HG03066 (cell line): ENCODE data around the gene TNFRSF6B.

Experiments
- ATAC-seq: cut with Tn5 transposase; IDR thresholded peaks from one replicate; pipeline ENCODE4 v1.9.1; 2021; ENCODE audit warnings: low read depth; ENCODE audit not compliant: unreplicated experiment

TNFRSF6B gene

DNA sequence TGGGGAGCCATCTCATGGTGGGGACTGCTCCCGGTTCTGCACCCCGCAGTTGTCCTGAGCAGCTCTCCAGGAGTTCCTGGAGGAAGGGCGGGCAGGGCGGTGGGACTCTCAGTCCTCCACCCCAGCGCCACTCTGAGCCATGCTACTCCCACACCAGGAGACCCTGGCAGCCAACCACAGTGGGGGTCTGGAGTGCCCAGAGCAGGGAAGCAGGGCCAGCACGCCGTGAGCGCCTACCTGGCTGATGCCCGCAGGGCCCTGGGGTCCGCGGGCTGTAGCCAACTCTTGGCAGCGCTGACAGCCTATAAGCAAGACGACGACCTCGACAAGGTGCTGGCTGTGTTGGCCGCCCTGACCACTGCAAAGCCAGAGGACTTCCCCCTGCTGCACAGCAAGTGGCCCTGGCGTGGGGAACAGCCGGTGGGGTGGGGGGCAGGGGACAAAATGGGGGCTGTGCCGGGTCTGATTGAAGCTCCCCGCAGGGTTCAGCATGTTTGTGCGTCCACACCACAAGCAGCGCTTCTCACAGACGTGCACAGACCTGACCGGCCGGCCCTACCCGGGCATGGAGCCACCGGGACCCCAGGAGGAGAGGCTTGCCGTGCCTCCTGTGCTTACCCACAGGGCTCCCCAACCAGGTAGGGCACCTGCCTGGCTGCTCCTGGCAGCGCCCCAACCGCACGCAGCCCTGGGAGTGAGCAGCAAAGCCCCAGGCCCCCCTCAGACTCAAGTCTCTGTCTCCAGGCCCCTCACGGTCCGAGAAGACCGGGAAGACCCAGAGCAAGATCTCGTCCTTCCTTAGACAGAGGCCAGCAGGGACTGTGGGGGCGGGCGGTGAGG, 1.6 kb upstream of the TNFRSF6B start:
- ATAC-seq: no peak

DNA sequence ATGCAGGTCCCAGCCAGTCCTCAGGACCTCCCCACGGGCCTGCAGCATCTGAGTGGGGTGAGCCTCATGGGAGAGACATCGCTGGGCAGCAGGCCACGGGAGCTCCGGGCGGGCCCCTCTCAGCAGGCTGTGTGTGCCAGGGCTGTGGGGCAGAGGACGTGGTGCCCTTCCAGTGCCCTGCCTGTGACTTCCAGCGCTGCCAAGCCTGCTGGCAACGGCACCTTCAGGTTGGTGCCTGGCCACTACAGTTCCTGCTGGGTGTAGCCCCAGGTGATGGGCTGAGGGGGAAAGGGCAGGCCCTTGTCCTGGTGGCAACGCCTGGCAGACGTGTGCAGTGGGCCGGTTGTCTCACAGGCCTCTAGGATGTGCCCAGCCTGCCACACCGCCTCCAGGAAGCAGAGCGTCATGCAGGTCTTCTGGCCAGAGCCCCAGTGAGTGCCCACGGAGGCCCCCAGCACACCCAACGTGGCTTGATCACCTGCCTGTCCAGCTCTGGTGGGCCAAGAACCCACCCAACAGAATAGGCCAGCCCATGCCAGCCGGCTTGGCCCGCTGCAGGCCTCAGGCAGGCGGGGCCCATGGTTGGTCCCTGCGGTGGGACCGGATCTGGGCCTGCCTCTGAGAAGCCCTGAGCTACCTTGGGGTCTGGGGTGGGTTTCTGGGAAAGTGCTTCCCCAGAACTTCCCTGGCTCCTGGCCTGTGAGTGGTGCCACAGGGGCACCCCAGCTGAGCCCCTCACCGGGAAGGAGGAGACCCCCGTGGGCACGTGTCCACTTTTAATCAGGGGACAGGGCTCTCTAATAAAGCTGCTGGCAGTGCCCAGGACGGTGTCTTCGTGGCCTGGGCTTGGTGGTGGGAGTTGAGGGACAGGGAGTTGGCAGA, 787 bp upstream of the TNFRSF6B start:
- no peak for ATAC-seq

DNA sequence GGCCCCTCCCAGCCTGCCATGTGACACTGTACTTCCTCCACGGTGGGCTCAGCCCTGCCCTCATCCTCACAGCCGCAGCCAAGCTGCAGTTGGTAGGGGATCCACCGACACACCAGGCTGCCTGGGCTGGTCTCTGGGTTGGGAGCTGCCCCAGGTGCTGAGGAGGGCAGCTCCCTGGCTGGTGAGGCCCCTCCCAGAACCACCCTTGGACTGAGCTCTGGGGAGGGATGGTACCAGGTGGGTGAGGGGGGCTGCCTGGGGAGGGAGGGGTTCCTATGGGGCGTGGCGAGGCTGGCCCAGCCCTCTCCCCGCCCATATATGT, 185 bp upstream of the TNFRSF6B start:
- ATAC-seq: no peak

DNA sequence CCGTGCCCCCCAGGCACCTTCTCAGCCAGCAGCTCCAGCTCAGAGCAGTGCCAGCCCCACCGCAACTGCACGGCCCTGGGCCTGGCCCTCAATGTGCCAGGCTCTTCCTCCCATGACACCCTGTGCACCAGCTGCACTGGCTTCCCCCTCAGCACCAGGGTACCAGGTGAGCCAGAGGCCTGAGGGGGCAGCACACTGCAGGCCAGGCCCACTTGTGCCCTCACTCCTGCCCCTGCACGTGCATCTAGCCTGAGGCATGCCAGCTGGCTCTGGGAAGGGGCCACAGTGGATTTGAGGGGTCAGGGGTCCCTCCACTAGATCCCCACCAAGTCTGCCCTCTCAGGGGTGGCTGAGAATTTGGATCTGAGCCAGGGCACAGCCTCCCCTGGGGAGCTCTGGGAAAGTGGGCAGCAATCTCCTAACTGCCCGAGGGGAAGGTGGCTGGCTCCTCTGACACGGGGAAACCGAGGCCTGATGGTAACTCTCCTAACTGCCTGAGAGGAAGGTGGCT, 960 bp downstream of the TNFRSF6B start:
- ATAC-seq: no peak

DNA sequence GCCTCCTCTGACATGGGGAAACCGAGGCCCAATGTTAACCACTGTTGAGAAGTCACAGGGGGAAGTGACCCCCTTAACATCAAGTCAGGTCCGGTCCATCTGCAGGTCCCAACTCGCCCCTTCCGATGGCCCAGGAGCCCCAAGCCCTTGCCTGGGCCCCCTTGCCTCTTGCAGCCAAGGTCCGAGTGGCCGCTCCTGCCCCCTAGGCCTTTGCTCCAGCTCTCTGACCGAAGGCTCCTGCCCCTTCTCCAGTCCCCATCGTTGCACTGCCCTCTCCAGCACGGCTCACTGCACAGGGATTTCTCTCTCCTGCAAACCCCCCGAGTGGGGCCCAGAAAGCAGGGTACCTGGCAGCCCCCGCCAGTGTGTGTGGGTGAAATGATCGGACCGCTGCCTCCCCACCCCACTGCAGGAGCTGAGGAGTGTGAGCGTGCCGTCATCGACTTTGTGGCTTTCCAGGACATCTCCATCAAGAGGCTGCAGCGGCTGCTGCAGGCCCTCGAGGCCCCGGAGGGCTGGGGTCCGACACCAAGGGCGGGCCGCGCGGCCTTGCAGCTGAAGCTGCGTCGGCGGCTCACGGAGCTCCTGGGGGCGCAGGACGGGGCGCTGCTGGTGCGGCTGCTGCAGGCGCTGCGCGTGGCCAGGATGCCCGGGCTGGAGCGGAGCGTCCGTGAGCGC, 1.6 kb downstream of the TNFRSF6B start:
- no peak for ATAC-seq

DNA sequence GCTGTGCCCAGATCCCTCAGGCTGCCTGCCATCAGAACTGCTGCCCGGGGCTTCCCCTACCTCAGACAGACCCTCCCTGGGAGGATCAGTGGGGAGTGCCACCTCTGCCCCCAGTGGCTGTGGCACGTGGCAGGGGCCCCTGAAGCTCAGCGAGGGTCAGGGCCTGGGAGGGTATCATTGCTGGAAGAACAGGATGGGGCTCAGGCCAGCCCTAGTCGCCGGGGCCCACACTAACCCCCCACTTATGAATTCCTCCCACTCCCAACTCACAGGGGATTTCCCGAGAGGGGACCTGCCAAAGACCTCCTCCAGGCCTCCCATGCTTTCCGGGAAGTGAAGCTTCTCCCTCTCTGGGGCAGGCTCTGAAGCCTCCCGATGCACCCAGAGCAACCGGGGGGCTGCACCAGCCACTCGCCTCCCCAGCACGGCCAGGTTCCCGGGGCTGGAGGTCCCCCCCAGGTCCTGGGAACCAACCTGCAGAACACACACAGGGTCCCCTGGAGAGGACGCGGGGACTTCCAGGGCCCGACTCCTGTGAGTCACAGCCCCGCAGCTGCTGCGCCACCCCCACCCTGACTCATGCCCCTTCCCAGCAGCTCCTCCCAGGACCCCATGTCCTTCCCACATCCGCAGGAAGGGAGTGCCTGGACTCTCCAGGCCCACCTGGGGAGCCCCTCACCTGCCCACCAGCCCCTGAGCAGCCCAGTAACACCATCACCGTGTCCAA, 2.5 kb downstream of the TNFRSF6B start:
- no peak for ATAC-seq

DNA sequence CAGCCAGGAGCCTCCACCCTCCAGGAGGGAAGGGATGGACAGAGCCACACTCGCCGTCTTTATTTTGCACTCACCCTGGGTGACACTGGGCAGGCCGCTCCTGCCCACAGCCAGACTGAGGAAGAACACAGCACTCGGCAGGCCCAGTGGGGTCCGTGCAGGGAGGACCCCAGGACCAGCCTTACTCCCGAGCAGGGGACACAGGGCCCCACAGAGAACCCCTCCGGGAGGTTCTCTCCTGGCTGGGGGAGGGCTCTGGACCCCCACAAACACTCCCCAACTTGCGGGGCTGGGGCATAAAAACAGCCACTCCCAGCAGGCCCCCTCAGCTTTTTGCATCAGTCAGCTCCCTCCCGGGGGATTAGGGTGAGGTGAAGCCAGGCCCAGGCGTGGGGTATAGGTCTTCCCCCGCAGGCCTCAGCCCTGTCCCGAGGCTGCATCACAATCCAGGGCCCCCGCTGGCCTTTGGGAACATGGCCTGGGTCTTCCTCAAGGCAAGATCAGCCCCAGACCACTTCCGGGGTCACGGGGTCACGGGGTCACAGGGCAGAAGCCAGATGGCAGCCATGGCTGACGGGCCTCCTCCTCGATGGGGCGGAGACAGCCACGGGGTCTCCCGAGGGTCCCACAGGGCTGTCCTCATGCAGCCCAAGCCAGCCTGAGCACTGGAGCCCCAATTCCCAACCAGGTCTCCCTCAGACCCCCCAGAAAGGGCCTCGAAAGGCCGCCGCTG, 3.2 kb downstream of the TNFRSF6B start:
- no peak for ATAC-seq

DNA sequence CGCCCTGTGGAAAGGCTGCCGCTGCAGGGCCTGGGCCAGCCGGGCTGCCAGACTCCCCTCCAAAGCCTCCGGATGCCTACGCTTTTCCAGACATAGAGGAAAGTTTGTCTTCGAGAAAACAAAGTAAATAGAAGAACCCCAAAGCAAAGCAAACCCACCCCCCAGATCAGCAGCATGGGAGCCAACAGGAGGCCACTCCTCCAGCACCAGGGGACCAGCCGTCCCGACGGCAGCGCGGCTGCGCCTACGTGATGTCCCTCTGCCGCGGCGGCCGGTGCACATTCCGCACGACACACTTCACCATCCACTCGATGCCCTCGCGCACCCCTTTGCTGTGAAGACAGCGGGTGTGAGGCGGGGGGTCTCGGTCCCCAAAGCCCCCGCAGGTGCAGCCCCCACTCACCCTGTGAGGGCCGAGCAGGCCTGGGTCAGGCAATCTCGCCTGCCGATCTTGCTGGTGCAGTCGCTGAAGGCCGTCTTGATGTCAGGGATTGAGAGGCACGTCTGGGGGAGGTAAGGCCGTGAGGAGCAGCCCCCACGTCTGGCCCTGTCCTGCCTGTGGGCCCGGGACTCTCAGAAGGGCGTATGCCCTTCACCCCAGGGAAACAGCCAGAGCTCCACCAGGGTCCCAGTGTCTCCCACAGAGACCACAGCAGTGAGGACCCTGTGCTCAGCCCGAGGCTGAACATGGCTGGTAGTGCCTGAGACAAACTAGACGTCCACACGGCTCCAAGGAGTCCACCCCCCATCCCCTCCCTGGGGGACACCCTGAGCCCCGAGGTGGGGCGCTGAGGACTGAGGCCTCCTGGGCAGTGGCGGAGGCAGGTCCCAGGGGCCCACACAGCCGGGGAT, 4.0 kb downstream of the TNFRSF6B start:
- ATAC-seq: no peak

DNA sequence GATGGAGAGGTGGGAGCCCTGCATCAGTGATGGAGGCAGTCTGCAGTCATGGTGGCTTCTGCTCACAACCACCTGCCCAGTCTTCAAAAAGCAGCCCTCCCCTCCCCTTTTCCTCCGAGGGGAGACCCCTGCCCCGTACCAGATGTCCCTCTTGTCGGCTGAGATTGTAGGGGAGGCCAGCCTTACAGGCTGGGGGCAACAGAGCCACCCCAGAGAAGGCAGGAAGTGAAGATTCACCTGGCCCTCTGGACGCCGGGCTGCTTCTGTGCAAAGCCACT, 4.5 kb downstream of the TNFRSF6B start:
- no peak for ATAC-seq

DNA sequence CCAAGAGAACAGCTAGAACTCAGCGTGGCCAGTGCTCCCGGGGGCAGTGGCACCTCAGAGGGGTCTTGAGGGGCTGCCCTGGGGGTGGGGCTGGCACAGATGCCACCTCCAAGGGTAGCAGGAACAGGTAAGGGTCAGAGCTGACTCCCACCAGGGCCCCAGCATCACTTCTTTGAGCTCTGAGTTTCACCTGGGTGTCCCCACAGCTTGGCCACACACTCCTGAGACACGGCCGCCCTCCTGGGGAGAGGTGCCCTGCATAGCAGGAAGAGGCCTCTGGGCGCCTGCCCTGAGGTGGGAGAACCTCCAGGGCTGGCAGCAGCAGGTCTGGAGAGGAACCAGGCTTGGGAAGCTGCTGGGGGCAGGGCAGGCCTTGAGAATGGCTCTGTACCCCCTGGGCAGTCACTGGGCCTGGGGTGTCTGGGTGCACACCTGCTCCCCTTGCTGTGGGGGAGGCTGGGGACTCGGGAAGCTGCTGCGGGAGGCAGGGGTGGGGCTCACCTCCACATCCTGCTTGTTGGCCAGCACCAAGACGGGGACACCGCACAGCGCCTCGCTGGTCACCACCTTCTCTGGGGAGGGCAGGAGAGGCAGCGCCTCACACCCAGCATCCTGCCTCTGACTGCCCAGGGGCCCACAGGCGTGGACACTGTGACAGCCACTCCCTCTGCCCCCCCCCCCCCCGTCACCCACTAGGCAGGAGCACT, 5.0 kb downstream of the TNFRSF6B start:
- no peak for ATAC-seq

DNA sequence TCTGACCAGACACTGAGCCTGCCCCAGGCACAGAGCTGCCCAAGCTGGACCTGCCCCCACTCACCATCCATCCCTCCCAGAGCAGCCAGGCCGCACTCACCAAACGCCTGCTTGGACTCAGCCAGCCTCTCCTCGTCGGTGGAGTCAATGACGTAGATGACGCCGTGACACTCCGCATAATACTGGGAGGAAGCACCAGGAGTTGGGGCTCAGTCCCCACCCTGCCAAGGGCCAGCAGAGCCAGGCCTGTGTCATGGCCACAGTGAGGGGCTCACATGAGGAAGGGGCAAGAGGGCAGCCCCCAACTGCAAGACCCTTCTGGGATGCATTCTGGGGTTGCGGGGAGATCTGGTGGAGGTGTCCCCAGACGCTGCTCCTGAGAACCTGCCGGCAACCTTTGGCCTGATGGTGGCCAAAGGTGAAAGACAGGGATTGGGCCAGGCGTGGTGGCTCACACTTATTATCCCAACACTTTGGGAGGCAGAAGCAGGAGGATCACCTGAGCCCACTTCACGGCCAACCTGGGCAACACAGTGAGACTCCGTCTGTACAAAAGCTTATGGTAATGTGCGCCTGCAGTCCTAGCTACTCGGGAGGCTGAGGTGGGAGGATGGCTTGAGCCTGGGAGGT, 5.7 kb downstream of the TNFRSF6B start:
- no peak for ATAC-seq

DNA sequence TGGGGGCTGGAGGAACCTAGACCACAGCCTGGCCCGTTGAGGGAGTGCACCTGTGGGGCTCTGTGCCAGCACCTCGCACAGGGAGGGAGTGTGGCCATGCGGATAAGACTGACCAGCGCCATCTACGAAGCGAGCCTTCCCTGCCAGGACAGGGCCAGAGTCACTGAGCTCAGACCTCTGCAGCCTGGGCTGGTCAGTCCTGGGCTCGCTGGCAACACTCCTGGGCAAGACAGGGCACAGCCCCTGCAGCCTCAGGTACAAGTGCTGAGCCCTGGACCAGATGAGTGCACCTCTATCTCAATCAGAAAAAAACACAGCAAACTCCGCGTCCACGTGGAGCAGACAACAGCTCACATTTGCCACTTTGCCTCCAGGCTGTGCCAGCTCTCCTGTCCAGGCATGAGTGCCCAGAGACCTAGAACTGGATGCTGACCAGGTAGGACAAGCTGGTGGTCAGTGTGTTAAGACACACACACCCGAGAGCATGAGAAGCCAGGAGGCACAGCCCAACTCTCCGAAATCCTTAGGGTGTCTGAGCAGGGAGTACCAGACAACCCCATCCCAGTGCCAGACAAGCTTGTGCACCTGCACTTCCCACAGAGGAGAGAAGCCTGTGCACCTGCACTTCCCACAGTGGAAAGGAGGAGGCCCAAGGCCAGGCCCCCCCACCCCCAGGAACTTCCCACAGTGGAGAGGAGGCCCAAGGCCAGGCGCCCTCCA, 6.5 kb downstream of the TNFRSF6B start:
- no peak for ATAC-seq

DNA sequence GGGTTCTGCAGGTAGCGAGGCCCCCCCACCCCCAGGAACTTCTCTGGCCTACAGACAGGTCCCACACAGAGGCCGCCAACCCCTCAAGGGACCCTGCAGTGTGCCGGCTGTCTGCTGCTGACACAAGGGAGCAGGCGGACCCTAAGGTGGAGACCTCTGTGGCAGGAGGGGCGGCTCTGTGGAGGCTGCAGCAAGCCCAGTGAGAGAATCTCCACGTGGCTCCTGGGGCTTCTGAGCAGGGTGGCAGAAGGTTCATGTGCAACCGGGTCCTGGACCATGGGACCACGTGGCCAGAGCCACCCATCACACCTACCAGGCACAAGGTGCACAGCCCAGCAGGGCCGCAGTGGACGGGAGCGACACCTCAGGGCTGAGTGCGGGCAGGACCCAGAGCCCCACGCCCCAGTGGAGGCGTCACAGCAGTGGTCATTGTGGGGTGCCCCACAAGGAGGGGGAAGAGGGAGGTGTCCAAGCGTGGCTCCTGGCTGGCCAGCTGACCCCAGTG, 7.1 kb downstream of the TNFRSF6B start:
- ATAC-seq: no peak

DNA sequence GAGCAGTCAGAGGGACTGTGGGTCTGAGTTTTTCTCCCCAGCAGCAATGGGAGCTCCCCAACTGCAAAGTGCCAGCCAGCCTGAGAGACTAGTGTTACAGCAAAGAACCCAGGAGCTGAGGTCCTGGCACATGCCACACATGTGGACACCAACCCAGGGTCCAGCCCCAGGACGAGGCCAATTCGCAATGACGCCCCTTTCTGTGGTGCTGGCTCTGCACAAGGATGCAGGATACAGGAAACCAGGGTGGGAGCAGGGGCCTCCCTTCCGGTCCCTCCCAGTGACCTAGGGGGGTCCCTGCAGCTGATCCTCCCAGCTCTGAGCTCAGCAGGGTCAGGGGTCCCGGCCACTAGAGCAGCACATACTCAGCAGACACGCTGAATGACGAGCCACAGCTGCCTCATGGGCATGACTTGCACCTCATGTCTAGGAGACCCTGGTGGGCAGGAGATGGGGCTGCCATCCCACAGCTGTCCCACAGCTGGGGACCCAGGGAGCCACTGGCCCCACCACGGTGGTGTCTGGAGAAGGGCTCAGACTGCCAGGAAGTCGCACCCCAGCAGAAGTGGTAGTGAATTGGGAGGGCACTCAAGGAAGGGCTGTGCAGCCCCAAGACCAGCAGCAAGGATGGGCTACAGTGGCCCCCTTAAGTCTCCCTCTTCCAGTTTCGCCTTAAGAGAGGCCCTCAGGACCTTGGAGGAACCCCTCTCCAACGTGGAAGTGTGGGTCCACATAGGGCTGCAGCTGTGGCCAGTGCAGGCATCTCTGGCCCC, 7.7 kb downstream of the TNFRSF6B start:
- ATAC-seq: no peak

DNA sequence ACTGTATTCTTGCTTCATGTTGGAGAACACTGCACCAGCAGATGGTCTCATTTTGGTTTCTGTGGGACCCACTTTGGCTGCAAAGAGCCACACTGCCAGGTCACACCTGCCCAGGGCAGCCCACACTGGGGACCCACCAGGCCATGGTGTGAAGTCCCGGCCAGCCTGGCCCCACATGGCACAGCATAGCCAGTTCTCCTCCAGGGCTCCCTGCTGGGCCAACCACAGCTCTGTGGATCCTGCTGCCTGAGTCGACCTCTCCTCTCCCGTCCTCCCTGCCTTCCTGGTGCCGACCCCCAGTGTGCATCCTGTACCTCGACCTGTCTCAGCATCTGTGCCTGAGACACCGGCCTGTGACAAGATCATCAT, 8.3 kb downstream of the TNFRSF6B start:
- no peak for ATAC-seq

DNA sequence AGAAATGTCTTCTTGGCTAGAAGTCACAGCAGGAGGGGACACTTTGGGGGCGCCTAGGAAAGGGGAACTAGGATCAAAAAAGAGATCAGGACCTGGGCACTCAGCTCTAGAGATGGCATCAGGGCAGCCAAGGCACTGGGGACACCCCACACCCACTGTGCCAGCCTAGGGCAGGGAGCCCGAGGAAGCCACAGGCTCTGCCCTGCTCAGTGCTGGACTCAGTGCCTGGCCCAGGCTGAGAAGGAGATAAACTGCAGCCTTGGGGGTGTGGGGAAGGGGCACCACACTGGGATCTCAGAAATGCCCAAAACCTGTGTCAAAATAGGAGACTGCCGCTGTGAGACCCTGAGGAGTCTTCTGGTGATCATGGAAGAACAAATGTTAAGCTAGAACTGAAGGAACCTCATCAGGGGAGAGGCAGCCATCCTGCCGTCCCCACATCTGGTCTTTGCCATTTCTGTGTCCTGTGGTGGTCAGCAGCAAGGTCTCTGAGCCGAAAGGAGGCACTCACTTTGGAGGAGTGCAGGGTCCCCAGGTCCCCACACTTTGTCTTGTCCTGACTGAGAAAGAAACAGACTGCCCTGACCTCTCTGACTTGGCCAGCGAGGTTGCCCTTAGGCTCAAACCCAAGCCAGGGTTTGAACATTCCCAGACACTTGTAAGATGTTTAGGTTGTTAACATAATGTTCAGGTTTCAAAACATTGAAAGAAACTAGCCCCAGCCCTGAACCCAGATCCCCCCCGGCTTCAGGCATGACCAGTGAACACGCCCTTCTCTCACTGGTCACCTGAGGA, 9.0 kb downstream of the TNFRSF6B start:
- no peak for ATAC-seq
